IPS-NIHi7 (cell line): ENCODE measurements around the gene SLC11A1.

Experiments used
- DNase-seq: peaks from one replicate; pipeline ENCODE4 v3.0.0; 2012; ENCODE audit warnings: mixed read lengths; ENCODE audit errors: extremely low spot score

Gene SLC11A1

GRCh38 chr2:218393750-218394290 lies 11.7 kb downstream of the SLC11A1 start:
- DNase-seq: no peak

GRCh38 chr2:218394298-218395089 lies 12.4 kb downstream of the SLC11A1 start:
- no peak for DNase-seq

- DNase-seq: no peak
Observed at GRCh38 chr2:218395090-218395444, 13.0 kb downstream of the SLC11A1 start.

- DNase-seq: no peak
Observed at GRCh38 chr2:218395456-218395825, 13.4 kb downstream of the SLC11A1 start.

GRCh38 chr2:218395826-218396687 lies 14.0 kb downstream of the SLC11A1 start:
- DNase-seq: peak; percentile 75

- no peak for DNase-seq
Observed at GRCh38 chr2:218396688-218397462, 14.8 kb downstream of the SLC11A1 start.

GRCh38 chr2:218397463-218397819 lies 15.4 kb downstream of the SLC11A1 start:
- DNase-seq: no peak

GRCh38 chr2:218397820-218398436 lies 15.9 kb downstream of the SLC11A1 start:
- DNase-seq: peak; percentile 54

GRCh38 chr2:218398437-218399390 lies 16.6 kb downstream of the SLC11A1 start:
- DNase-seq: no peak

GRCh38 chr2:218399391-218400166 lies 17.5 kb downstream of the SLC11A1 start, which contains the start of gene CTDSP1:
Gene CTDSP1, plus strand, starts transcription at chr2:218399868. Its CDS starts 223 bp downstream, at chr2:218400091.
- peak; percentile 80 for DNase-seq

- no peak for DNase-seq
Observed at GRCh38 chr2:218400167-218400929, 18.3 kb downstream of the SLC11A1 start.

GRCh38 chr2:218400930-218401881 lies 19.1 kb downstream of the SLC11A1 start:
- DNase-seq: no peak

GRCh38 chr2:218401890-218402289 lies 19.8 kb downstream of the SLC11A1 start:
- no peak for DNase-seq

GRCh38 chr2:218402491-218402901 lies 20.4 kb downstream of the SLC11A1 start:
- DNase-seq: no peak

- DNase-seq: no peak
Observed at GRCh38 chr2:218402911-218403411, 20.9 kb downstream of the SLC11A1 start.

GRCh38 chr2:218403810-218404209 lies 21.7 kb downstream of the SLC11A1 start:
- DNase-seq: no peak

- DNase-seq: no peak
Observed at GRCh38 chr2:218404351-218405085, 22.4 kb downstream of the SLC11A1 start.
